Esophagus muscularis mucosa (tissue), 4 donors: ENCODE data around the gene AATK.

Experiments
- CTCF ChIP-seq, 3 experiments: fragments of 200-600 bp in 2 of 3; fragments of 450-650 bp in 1 of 3; sonication (generic) in 2 of 3; IDR thresholded peaks; one replicate each; pipeline ENCODE4 v1.5.1; 2017 to 2019; ENCODE audit warnings: antibody characterized with exemption in 3 of 3, mild to moderate bottlenecking in 2 of 3, moderate library complexity in 1 of 3
- EP300 ChIP-seq: sonication (generic); formaldehyde crosslinking; IDR thresholded peaks from one replicate; pipeline ENCODE4 v1.6.1; 2017; ENCODE audit warnings: antibody characterized with exemption
- POLR2A ChIP-seq: fragments of 450-650 bp; IDR thresholded peaks from one replicate; pipeline ENCODE4 v1.6.1; 2017; ENCODE audit warnings: antibody characterized with exemption, moderate library complexity, mild to moderate bottlenecking, low read depth
- POLR2AphosphoS5 ChIP-seq, 2 donors: sonication (generic); formaldehyde crosslinking; IDR thresholded peaks; one replicate each; pipeline ENCODE4 v1.6.1; 2017; ENCODE audit warnings: antibody characterized with exemption in 2 of 2

- TF ChIP-seq CTCF (IDR thresholded peaks at IDR 0.05) (no peak), POLR2AphosphoS5 (IDR thresholded peaks at IDR 0.05) (no peak), POLR2A (no peak), EP300 (no peak)
Measured at GRCh38 chr17:81144423-81144781, 21.6 kb downstream of the AATK start.
